ENCODE measurements around the gene LYAR.

The LYAR gene, protein sequence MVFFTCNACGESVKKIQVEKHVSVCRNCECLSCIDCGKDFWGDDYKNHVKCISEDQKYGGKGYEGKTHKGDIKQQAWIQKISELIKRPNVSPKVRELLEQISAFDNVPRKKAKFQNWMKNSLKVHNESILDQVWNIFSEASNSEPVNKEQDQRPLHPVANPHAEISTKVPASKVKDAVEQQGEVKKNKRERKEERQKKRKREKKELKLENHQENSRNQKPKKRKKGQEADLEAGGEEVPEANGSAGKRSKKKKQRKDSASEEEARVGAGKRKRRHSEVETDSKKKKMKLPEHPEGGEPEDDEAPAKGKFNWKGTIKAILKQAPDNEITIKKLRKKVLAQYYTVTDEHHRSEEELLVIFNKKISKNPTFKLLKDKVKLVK

GRCh38 chr4:4289941-4290850 lies at the start of gene LYAR, which contains the start of gene ZBTB49:
Gene LYAR, minus strand, starts transcription at chr4:4290154. Its CDS starts 6,412 bp downstream, at chr4:4283742.
Gene ZBTB49, plus strand, starts transcription at chr4:4290251. Its CDS starts 9,695 bp downstream, at chr4:4299946.
- peak; percentile 95 for DNase-seq

- peak; percentile 91 for DNase-seq
Observed at GRCh38 chr4:4339504-4340085, 49.6 kb upstream of the LYAR start.

DNA sequence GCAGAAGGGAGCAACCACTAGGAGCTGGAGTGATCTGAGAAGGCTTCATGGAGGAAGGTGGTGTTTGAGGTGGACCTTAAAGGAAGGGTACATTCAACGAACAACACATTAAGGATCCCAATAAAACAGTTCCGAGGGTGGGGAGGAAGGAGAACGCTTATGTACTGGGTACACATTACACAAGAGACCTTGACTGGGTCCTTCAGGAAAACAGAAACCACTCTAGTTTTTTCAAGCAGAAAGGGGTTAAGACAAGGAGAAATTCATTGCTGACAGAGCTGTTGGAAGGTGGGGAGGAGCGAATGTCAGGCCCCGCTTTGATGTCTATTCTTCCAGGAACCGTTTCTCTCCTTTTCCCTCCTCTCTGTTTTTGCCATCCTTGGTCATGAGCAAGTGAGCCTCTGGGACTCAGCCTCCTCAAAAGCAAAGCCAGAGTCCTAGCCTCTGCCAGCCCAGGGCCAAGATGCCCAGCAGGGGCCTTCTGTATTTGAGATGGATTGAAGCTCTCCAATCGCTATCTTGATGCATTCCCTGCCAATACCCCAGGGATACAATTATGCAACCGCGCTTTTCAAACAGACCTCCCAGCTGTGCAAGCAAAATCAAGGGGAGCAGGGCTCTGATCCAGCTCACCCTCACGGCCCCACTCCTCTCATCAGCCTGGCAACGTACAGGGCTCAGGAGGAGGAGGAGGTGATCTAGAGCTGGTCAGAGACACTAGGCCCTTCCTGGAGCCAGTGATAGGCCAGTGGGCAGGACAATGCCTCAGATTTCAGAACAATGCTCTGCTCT lies 48.5 kb upstream of the LYAR start:
- DNase-seq, result no peak

GRCh38 chr4:4334798-4335520 lies 45.0 kb upstream of the LYAR start:
- peak; percentile 87 for DNase-seq

- DNase-seq, result peak; percentile 91
Observed at GRCh38 chr4:4333265-4333706, 43.3 kb upstream of the LYAR start.

- DNase-seq, result peak; percentile 41
Observed at GRCh38 chr4:4332529-4332928, 42.6 kb upstream of the LYAR start.

DNA sequence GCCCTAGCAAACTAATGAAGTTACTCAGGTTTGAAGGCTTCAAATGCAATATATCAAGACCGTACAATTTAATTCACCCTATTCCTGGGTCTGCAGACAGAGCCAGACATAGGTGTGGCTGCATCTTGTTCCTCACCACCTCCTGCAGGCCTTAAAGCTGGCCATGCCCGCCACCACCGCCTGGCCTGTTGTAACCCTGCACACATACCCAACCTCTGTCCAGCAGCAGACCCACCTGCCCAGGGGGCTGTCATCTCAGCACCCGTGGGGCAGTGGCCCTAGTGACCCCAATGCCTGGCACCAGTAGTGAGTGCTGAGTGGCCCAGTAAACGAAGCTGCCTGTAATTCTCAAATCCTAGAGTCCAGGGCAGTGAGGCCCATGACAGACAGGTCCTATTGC lies 40.8 kb upstream of the LYAR start:
- no peak for DNase-seq

DNA sequence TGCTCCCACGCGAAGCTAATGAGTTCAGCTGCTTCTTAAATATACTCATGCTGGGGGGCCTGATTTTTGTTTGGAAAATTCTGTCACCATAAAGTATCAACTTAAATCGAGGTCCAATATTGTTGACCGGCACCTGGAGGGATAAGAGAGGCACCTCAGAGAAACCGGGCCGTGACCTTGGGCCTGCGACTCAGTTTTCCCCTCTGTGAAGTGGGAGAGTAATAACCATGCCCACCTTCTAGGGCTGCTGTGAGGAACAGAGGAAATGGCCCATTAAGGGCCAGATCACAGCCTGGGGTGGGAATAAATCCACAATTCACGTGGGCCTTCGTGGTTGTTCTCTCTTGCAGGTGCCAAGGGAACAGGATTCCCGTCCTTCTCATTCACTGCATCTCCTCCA lies 39.5 kb upstream of the LYAR start:
- DNase-seq, result no peak

DNA sequence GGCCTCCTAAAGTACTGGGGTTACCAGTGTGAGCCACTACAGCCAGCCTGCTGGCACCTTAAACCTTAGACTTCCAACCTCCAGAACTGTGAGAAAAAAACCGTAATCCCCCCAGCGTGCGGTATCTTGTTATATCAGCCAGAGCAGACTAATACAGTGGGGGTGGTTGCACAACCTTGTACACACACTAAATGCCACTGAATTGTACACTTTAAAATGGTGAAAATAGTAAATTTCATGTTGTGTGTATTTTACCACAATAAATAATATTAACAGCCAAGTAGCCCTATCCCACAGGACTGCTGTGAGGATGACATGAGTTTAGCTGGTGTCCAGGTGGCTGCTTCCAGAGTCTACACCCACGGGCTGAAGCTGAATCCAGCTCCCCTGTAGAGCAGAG lies 38.9 kb upstream of the LYAR start:
- DNase-seq, result no peak

DNA sequence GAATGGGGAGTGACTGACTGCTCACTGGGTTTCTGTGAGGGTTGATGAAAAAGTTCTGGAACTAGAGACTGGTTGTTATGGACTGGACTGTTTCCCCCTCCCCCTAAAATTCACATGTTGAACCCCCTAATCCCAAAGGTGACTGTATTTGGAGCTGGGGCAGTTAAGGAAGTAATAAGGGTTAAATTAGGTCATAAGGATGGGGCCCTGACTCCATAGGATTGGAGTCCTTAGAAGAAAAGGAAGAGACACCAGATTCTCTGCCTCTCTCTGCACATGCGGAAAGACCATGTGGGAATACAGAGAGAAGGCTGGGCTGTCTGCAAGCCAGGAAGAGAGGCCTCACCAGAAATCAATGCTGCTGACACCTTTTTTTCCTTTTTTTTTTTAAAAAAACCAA lies 38.3 kb upstream of the LYAR start:
- no peak for DNase-seq

DNA sequence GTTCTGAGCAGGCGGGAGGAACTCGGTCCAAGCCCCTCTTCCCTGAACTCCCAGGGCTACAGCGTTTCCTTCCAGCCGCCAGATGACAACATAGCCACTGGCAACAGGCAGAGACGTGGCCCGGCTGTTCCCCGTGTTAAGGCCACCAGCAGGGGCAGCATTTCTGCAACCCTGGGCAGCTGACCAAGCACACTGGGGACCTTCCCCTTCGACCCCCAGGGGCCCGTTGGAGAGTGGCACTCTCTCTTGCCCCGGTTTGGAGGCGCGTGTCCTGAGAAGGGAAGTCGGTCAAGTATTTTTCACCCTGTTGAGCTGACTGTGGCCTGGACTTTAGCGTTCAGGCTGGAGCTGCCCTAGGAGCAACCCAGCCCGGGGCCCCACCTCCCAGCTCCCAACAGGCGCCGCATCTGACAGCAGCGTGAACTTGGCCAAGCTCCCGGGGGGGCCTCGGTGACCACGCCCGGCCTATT lies 37.7 kb upstream of the LYAR start:
- peak; percentile 50 for DNase-seq

GRCh38 chr4:4326166-4326565 lies 36.2 kb upstream of the LYAR start:
- no peak for DNase-seq

- no peak for DNase-seq
Observed at GRCh38 chr4:4325321-4325720, 35.4 kb upstream of the LYAR start.

GRCh38 chr4:4323705-4324534 lies 34.0 kb upstream of the LYAR start:
- DNase-seq, result peak; percentile 95

- DNase-seq, result no peak
Observed at GRCh38 chr4:4321951-4322688, 32.2 kb upstream of the LYAR start.

DNA sequence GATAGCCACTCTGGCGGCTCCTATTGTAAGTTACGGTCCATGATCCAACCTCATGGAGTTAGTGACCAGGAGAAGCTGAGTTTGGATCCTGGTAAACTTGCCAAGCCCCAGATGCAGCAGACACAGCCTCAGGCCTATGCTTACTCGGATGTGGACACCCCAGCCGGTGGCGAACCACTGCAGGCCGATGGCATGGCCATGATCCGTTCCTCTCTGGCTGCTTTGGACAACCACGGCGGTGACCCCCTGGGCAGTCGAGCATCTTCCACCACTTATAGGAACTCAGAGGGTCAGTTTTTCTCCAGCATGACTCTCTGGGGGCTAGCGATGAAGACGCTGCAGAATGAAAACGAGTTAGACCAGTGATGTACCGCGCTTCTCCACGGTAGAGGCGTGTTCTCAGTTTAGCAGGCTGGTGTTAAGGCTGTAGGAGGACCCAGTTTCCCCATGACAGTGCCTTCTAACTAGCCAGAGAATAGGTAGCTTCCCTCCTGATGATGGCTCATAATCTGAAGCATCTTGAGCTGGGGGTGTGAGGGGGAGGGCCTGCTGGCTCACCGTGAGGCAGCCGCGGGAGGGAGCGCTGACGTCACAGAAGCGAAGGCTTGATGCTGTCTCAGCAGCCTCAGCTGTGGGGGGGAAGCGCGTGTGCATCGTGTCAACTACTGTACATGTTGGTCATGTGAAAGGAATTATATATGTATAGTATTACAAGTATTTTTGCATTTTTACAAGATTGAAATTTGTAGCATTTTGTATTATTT lies 31.2 kb upstream of the LYAR start:
- no peak for DNase-seq

DNA sequence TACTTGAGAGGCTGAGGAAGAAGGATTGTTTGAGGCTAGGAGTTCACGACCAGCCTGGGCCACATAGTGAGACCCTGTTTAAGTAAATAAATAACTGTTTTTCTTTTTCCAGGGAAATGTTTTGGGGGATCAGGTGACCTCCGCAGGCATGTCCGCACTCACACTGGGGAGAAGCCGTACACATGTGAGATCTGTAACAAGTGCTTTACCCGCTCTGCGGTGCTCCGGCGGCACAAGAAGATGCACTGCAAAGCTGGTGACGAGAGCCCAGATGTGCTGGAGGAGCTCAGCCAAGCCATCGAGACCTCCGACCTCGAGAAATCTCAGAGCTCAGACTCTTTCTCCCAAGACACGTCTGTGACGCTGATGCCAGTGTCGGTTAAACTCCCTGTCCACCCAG lies 30.6 kb upstream of the LYAR start:
- no peak for DNase-seq

DNA sequence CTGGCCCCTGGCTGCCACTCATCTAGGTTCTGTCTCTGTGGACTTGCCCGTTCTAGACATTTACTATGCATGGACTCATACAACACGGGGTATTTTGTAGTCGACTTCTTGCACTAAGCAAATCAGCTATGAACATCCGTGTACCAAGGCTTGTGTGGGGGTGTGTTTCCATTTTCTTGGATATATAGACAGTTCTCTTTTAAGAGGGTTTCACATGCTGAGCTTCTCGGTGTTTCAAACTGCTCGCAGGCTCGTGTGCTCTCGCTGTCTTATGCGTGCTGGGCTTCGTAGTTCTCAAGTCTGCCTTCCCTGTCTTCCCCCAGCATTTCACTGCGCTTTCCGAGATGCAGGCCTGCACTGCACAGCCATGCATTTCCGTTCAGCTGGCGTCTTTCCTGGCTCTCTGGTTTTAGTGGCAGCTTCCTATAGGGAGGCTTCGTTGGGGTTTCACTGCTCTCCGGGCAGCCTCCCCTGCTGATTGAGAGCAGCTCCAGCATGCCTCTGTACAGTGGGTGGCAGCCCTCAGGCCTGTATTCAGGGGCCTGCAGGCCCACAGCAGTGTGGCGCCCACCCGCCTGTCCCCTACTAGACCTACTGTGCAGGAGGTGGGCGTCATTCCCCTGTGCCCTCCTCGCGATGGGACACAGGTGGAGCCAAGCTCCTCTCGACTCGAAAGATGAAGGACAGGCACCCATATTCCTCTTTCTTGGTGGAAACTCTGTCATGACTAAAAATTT lies 27.7 kb upstream of the LYAR start:
- no peak for DNase-seq

DNA sequence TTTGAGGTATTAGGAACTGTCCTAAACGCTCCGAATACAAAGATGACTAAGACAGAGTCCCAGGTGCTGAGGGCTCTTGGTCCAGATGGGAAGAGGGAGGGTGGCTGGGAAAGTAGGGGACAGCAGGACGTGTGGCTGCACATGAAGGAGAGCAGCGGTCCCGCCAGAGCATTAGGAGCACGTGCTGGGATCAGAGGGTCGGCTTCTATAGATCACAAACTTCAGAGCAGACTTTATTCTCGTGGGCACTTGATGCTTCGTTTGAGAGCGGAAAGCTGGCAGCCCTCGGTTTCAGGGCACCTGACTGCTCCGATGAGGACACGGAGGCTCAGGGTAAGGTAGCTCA lies 26.2 kb upstream of the LYAR start:
- DNase-seq, result no peak
